ENCODE measurements around the gene MYO1E. TPM values are rescaled to one million over a fixed set of nuclear protein-coding genes. Genes with fewer than 3 reads are reported as not detected.
A peak's percentile ranks its signal among the peaks of the same experiment; 100 is the strongest.

MYO1E gene
- polyA plus RNA-seq, 1 experiment = 34.0 TPM

DNA sequence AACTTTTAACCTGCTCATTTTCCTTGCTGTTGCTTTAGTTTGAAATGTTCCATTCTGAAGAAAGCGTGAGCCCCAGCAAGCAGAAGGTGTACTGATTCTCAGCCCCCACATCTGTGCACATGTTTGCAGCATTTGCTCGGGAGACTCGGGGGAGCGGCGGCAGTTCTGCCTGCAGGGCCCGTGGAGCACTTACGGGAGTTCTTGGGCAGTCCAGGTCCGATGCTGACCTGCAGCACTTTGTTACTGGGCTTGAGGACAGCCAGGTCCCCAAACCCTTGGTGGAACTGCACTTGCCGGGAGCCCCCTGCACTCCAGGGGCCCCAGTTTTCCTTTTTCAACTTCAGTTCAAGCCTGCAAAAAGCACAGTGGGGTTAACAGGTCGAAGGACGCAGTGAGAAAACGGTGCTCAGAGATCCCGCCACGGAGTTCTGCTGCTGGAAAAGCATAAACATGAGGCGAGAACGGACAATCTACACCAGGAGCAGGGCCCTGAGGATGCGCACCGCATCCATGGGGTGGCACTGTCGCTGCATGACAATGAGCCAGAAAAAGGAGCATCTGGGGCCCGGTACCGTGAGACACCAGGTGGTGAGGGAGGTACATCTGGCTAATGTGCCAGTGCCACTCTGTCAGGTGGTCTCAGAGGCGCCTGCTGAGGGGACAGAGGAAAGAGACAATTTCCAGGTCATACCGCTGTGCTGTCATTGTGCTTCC lies 211.6 kb downstream of the MYO1E start:
- ChIA-PET CTCF (interaction anchor here (0.9 to 1.0 kb wide), 3 partner anchors 9 to 311 kb away, joined by 3 to 4 read pairs (median 3); no protein-coding TSS in a partner anchor), POLR2A (no interaction called here)
- Histone ChIP-seq H3K4me3 (ENCODE audit: low read depth, low read length) (no peak overlapping the region), H3K27me3 (ENCODE audit: control insufficient read depth, insufficient read depth, low read length) (no peaks in the 10 kb centered on the region), H3K36me3 (ENCODE audit: control insufficient read depth, insufficient read depth, low read length) (peaks cover 24% of the 10 kb centered on the region)
- TF ChIP-seq, protein P1, sequence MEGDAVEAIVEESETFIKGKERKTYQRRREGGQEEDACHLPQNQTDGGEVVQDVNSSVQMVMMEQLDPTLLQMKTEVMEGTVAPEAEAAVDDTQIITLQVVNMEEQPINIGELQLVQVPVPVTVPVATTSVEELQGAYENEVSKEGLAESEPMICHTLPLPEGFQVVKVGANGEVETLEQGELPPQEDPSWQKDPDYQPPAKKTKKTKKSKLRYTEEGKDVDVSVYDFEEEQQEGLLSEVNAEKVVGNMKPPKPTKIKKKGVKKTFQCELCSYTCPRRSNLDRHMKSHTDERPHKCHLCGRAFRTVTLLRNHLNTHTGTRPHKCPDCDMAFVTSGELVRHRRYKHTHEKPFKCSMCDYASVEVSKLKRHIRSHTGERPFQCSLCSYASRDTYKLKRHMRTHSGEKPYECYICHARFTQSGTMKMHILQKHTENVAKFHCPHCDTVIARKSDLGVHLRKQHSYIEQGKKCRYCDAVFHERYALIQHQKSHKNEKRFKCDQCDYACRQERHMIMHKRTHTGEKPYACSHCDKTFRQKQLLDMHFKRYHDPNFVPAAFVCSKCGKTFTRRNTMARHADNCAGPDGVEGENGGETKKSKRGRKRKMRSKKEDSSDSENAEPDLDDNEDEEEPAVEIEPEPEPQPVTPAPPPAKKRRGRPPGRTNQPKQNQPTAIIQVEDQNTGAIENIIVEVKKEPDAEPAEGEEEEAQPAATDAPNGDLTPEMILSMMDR (IDR thresholded peaks at IDR 0.05; ENCODE audit: insufficient read depth, low read depth, low read length) = peak; percentile 54
- DNase-seq (ENCODE audit: low read depth) = no peak

DNA sequence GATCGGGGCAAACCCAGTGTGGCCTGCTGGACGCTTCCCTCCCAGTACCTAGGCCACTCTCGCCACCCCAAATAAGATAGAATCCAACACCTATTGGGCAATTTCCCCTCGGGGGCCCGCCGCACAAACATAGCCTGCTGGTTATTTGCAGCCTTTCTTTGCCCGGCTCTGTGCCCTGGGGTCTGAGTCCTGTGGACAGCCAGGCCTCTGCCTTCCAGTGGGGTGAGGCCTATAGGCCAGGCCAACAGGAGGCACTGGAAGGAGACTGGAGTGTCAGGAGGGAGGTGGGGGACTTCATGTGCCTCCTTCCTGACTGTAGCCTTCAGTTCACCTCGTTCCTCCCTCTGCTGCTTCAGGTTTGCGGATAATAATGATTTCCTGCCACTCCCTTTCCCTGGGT lies 213.5 kb downstream of the MYO1E start:
- TF ChIP-seq, protein P1 (IDR thresholded peaks at IDR 0.05; ENCODE audit: insufficient read depth, low read depth, low read length) = no peak
- ChIA-PET CTCF (no interaction called here), POLR2A (no interaction called here)
- DNase-seq (ENCODE audit: low read depth) = no peak
- Histone ChIP-seq H3K4me3 (ENCODE audit: low read depth, low read length) (no peak overlapping the region), H3K27me3 (ENCODE audit: control insufficient read depth, insufficient read depth, low read length) (no peaks in the 10 kb centered on the region), H3K36me3 (ENCODE audit: control insufficient read depth, insufficient read depth, low read length) (peaks cover 26% of the 10 kb centered on the region)

DNA sequence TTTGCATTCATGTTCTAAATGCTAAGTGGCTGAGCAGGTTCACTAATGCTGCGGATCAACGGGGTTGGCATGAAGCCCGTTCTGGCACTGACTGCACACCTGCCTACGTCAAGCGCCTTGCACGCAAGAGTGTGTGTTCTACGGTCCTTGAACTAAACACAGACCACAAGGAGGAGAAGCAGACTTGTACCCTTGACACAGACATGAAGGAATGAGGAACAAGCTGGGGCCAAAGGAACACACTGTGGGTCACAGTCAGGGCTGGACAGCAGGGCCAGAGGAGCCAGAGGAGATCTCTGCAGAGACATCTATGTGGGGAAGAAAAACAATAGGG lies 214.0 kb downstream of the MYO1E start:
- Histone ChIP-seq H3K27me3 (ENCODE audit: control insufficient read depth, insufficient read depth, low read length) (no peaks in the 10 kb centered on the region), H3K4me3 (ENCODE audit: low read depth, low read length) (no peak overlapping the region), H3K36me3 (ENCODE audit: control insufficient read depth, insufficient read depth, low read length) (peaks cover 28% of the 10 kb centered on the region)
- DNase-seq (ENCODE audit: low read depth) = no peak
- CTCF ChIA-PET = no interaction called here
- TF ChIP-seq, protein P1 (IDR thresholded peaks at IDR 0.05; ENCODE audit: insufficient read depth, low read depth, low read length) = no peak
- POLR2A ChIA-PET = no interaction called here

DNA sequence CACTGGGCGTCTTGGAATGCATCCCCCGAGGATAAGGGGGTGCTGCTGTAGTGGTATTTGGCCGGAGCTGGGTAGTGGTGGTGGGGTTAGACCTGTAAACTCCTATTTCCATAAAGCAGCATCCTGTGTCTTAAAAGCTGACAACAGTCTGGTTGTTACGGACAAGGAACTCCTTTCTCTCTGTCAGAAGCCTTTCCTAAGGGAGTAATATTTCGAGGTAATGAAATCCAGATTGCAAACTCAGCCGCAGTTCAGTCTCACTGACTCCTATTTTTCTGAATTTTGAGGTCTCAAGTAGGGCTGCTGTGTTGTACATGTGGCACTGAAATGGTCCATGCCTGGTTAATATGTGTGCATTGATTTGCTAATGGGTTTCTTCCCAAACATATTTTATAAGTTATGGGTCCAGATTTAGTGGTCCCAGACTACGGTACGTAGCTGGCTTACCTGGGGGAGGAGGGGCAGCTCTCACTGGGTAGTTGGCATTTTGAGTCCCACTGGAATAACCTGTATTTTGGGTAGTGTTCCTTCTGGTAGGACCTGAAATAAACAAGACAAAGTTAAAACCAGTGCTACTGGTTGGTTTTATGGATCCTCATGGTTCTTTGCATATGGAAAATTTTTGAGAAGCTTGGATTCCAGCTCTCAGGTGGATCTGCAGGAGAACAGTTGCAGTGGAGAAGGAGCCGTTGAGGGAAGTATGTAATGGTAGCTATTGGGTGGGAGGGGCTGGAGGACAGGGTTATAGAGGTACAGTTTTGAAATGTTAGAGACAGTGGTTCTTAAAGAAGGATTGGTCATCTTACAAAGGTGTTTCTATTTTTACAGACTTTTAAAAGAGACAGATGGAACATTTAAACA lies 214.6 kb downstream of the MYO1E start:
- CTCF ChIA-PET = no interaction called here

DNA sequence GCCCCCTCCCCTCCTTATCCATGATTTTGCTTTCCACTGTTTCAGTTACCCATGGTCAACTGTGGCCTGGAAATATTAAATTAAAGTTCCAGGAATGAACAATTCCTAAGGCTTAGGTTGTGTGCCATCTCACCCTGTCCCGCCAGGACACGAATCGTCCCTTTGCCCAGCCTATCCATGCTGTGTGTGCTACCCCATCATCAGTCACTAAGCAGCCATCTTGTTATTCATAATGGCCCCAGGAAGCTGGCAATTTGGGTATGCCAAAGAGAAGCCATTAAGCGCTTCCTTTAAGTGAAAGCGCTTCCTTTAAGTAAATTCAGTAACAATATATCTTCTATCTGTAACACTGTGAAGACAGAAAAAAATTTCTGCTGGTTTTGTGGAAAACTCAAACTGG lies 215.3 kb downstream of the MYO1E start:
- DNase-seq (ENCODE audit: low read depth) = no peak
- Histone ChIP-seq H3K4me3 (ENCODE audit: low read depth, low read length) (no peak overlapping the region), H3K27me3 (ENCODE audit: control insufficient read depth, insufficient read depth, low read length) (no peaks in the 10 kb centered on the region), H3K36me3 (ENCODE audit: control insufficient read depth, insufficient read depth, low read length) (peaks cover 31% of the 10 kb centered on the region)
- TF ChIP-seq, protein P1 (IDR thresholded peaks at IDR 0.05; ENCODE audit: insufficient read depth, low read depth, low read length) = no peak
- ChIA-PET POLR2A (no interaction called here), CTCF (no interaction called here)

More for the DNA sequence above, 214.6 kb downstream of the MYO1E start:
- Histone ChIP-seq H3K36me3 (ENCODE audit: control insufficient read depth, insufficient read depth, low read length) (peaks cover 28% of the 10 kb centered on the region), H3K4me3 (ENCODE audit: low read depth, low read length) (no peak overlapping the region), H3K27me3 (ENCODE audit: control insufficient read depth, insufficient read depth, low read length) (no peaks in the 10 kb centered on the region)
- POLR2A ChIA-PET = no interaction called here
- DNase-seq (ENCODE audit: low read depth) = no peak
- TF ChIP-seq, protein P1 (IDR thresholded peaks at IDR 0.05; ENCODE audit: insufficient read depth, low read depth, low read length) = no peak

All from BJ (cell line).